DOHH2 (cell line): ENCODE results near the gene ZNF653.

Source experiments
- EZH2phosphoT487 ChIP-seq: fragments of 200-600 bp; sonication (generic); IDR thresholded peaks from 2 replicates; pipeline ENCODE4 v1.6.1; 2017; ENCODE audit warnings: borderline replicate concordance, mild to moderate bottlenecking, antibody characterized with exemption, low read length, moderate library complexity, mixed read lengths
- TF ChIP-seq, protein P1 (sequence below): fragments of 200-600 bp; sonication (generic); IDR thresholded peaks from one replicate; pipeline ENCODE4 v1.5.1; 2014; ENCODE audit warnings: antibody characterized with exemption, mild to moderate bottlenecking, low read depth, low read length; ENCODE audit not compliant: poor library complexity, severe bottlenecking

DNA sequence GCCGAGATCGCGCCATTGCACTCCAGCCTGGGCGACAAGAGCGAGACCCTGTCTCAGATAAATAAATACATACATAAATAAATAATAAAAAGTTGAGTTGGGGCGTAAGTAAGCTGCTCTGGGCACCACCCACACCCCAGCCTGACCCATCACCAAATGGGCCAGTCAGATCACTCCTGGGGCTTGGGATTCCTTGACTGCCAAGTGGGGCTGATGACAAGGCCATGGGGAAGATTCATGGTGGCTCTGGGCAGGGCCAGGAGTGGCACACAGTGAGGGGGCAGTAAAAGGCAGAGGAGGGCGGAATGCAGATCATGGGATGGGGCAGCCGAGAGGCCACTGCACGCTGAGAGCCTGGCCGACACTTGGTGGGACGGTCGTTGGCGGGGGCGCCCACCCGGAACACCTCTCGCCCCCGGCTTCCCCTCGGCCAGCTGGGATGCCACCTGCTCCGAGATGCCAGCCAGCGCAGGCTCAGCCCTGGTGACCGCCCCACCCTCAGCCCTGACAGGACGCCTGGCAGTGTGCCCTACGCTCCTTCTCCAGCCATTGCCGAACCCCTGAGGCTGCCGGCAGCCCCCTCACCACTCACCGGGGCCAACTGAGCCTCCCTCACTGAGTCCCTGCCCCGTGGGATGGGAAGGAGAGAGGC is 10.9 kb downstream of the ZNF653 start:
- TF ChIP-seq, protein P1, sequence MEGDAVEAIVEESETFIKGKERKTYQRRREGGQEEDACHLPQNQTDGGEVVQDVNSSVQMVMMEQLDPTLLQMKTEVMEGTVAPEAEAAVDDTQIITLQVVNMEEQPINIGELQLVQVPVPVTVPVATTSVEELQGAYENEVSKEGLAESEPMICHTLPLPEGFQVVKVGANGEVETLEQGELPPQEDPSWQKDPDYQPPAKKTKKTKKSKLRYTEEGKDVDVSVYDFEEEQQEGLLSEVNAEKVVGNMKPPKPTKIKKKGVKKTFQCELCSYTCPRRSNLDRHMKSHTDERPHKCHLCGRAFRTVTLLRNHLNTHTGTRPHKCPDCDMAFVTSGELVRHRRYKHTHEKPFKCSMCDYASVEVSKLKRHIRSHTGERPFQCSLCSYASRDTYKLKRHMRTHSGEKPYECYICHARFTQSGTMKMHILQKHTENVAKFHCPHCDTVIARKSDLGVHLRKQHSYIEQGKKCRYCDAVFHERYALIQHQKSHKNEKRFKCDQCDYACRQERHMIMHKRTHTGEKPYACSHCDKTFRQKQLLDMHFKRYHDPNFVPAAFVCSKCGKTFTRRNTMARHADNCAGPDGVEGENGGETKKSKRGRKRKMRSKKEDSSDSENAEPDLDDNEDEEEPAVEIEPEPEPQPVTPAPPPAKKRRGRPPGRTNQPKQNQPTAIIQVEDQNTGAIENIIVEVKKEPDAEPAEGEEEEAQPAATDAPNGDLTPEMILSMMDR, result no peak
- TF ChIP-seq EZH2phosphoT487, result no peak
